ENCODE measurements around the gene KDM4E. TPM values are rescaled to one million over a fixed set of nuclear protein-coding genes. Genes with fewer than 3 reads are reported as not detected.
"Not testable (repeated sequence)": the region's sequence is repeated elsewhere in the genome, so short reads cannot be mapped to it uniquely, and the experiment has no call there.

KDM4E gene
- total RNA-seq, 1 donor from 2014 or later, result 0.41 TPM

- not testable (repeated sequence) for FAIRE-seq; H2AFZ ChIP-seq (ENCODE audit: low read depth, low read length); H3K9me3 Mint-ChIP-seq (ENCODE audit: unreplicated experiment); H3K27ac ChIP-seq (ENCODE audit: low read depth, low read length); H3K4me1 Mint-ChIP-seq (ENCODE audit: low read depth, unreplicated experiment); DNase-seq (ENCODE audit: low read depth); H3K79me2 ChIP-seq (ENCODE audit: insufficient read depth, low read length); H3K4me1 ChIP-seq (ENCODE audit: insufficient read depth, low read length); H3K4me3 Mint-ChIP-seq (ENCODE audit: unreplicated experiment); H4K20me1 ChIP-seq (ENCODE audit: insufficient read depth, low read length); H3K9ac ChIP-seq (ENCODE audit: low read length); H3K27me3 Mint-ChIP-seq (ENCODE audit: low read depth, unreplicated experiment); H3K4me2 ChIP-seq (ENCODE audit: low read length); H3K4me3 ChIP-seq (ENCODE audit: insufficient read depth, low read depth, low read length); H3K27ac Mint-ChIP-seq (ENCODE audit: unreplicated experiment); H3K27me3 ChIP-seq (ENCODE audit: insufficient read depth, low read length); H3K9me3 ChIP-seq (ENCODE audit: insufficient read depth, low read depth, low read length); H3K36me3 Mint-ChIP-seq (ENCODE audit: low read depth, unreplicated experiment); H3K36me3 ChIP-seq (ENCODE audit: insufficient read depth, low read length)
Observed at GRCh38 chr11:95025594-95025993, 536 bp downstream of the KDM4E start.

DNA sequence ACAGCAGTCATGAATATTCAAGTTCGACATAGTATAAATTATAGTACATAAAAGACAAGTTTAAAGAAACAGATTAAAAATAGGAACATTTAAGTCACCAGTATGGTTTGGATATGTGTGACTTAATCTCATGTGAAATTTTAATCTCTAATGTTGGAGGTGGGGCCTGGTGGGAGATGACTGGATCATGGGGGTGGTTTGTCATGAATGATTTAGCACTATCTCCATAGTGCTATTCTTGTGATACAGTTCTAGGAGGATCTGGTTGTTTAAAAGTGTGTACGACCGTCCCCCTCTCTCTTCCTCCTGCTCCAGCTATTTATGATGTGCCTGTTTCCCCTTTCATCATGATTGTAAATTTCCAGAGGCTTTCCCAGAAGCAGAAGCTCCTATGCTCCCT lies 3.3 kb downstream of the KDM4E start:
- H3K27me3 ChIP-seq (ENCODE audit: insufficient read depth, low read length), result no peaks in the 10 kb centered on the region
- no peak for TF ChIP-seq EZH2 (IDR thresholded peaks at IDR 0.05; ENCODE audit: insufficient read depth, low read length)
- TF ChIP-seq, protein P1, sequence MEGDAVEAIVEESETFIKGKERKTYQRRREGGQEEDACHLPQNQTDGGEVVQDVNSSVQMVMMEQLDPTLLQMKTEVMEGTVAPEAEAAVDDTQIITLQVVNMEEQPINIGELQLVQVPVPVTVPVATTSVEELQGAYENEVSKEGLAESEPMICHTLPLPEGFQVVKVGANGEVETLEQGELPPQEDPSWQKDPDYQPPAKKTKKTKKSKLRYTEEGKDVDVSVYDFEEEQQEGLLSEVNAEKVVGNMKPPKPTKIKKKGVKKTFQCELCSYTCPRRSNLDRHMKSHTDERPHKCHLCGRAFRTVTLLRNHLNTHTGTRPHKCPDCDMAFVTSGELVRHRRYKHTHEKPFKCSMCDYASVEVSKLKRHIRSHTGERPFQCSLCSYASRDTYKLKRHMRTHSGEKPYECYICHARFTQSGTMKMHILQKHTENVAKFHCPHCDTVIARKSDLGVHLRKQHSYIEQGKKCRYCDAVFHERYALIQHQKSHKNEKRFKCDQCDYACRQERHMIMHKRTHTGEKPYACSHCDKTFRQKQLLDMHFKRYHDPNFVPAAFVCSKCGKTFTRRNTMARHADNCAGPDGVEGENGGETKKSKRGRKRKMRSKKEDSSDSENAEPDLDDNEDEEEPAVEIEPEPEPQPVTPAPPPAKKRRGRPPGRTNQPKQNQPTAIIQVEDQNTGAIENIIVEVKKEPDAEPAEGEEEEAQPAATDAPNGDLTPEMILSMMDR (IDR thresholded peaks at IDR 0.05; ENCODE audit: insufficient read depth, low read depth, low read length), result no peak
- no peak overlapping the region for H3K4me2 ChIP-seq (ENCODE audit: low read length)
- no peak overlapping the region for H2AFZ ChIP-seq (ENCODE audit: low read depth, low read length)
- H3K36me3 ChIP-seq (ENCODE audit: insufficient read depth, low read length), result no peaks in the 10 kb centered on the region
- H4K20me1 ChIP-seq (ENCODE audit: insufficient read depth, low read length), result no peaks in the 10 kb centered on the region
- Mint-ChIP-seq H3K4me3 (ENCODE audit: unreplicated experiment) (no peak overlapping the region), H3K4me1 (ENCODE audit: low read depth, unreplicated experiment) (no peaks in the 10 kb centered on the region), H3K9me3 (ENCODE audit: unreplicated experiment) (peaks cover 3% of the 10 kb centered on the region), H3K36me3 (ENCODE audit: low read depth, unreplicated experiment) (no peaks in the 10 kb centered on the region), H3K27me3 (ENCODE audit: low read depth, unreplicated experiment) (peaks cover 10% of the 10 kb centered on the region), H3K27ac (ENCODE audit: unreplicated experiment) (no peak overlapping the region)
- no peak overlapping the region for H3K4me3 ChIP-seq (ENCODE audit: insufficient read depth, low read depth, low read length)
- no peak overlapping the region for H3K9ac ChIP-seq (ENCODE audit: low read length)
- H3K9me3 ChIP-seq (ENCODE audit: insufficient read depth, low read depth, low read length), result no peaks in the 10 kb centered on the region
- FAIRE-seq (no peak), DNase-seq (ENCODE audit: low read depth) (no peak)
- no peak overlapping the region for H3K27ac ChIP-seq (ENCODE audit: low read depth, low read length)
- H3K4me1 ChIP-seq (ENCODE audit: insufficient read depth, low read length), result no peaks in the 10 kb centered on the region
- H3K79me2 ChIP-seq (ENCODE audit: insufficient read depth, low read length), result no peaks in the 10 kb centered on the region

GRCh38 chr11:95033051-95033450 lies 8.0 kb downstream of the KDM4E start:
- no peak overlapping the region for H3K4me2 ChIP-seq (ENCODE audit: low read length)
- H3K4me3 ChIP-seq (ENCODE audit: insufficient read depth, low read depth, low read length), result no peak overlapping the region
- no peak overlapping the region for H3K9ac ChIP-seq (ENCODE audit: low read length)
- H4K20me1 ChIP-seq (ENCODE audit: insufficient read depth, low read length), result no peaks in the 10 kb centered on the region
- no peaks in the 10 kb centered on the region for H3K4me1 ChIP-seq (ENCODE audit: insufficient read depth, low read length)
- H3K27me3 ChIP-seq (ENCODE audit: insufficient read depth, low read length), result no peaks in the 10 kb centered on the region
- FAIRE-seq (no peak), DNase-seq (ENCODE audit: low read depth) (no peak)
- H3K27me3 Mint-ChIP-seq (ENCODE audit: low read depth, unreplicated experiment), result peaks cover 12% of the 10 kb centered on the region
- H3K9me3 ChIP-seq (ENCODE audit: insufficient read depth, low read depth, low read length), result no peaks in the 10 kb centered on the region
- no peaks in the 10 kb centered on the region for H3K79me2 ChIP-seq (ENCODE audit: insufficient read depth, low read length)
- no peaks in the 10 kb centered on the region for H3K36me3 ChIP-seq (ENCODE audit: insufficient read depth, low read length)
- no peak overlapping the region for H3K4me3 Mint-ChIP-seq (ENCODE audit: unreplicated experiment)
- H3K4me1 Mint-ChIP-seq (ENCODE audit: low read depth, unreplicated experiment), result no peaks in the 10 kb centered on the region
- H3K36me3 Mint-ChIP-seq (ENCODE audit: low read depth, unreplicated experiment), result peaks cover under 1% of the 10 kb centered on the region
- no peak for TF ChIP-seq EZH2 (IDR thresholded peaks at IDR 0.05; ENCODE audit: insufficient read depth, low read length)
- TF ChIP-seq, protein P1 (IDR thresholded peaks at IDR 0.05; ENCODE audit: insufficient read depth, low read depth, low read length), result no peak
- H3K27ac ChIP-seq (ENCODE audit: low read depth, low read length), result no peak overlapping the region
- no peak overlapping the region for H2AFZ ChIP-seq (ENCODE audit: low read depth, low read length)
- H3K9me3 Mint-ChIP-seq (ENCODE audit: unreplicated experiment), result peaks cover 2% of the 10 kb centered on the region
- H3K27ac Mint-ChIP-seq (ENCODE audit: unreplicated experiment), result no peak overlapping the region

All from astrocyte (in vitro differentiated cells and primary cell).